Suprapubic skin (tissue), 4 donors: Measurements from ENCODE around the gene ZC2HC1B.

Experiments
- CTCF ChIP-seq, 2 donors: fragments of 200-600 bp in 1 of 2; fragments of 450-650 bp in 1 of 2; sonication (generic) in 1 of 2; IDR thresholded peaks; one replicate each; pipeline ENCODE4 v1.5.1; 2016 to 2019; ENCODE audit warnings: antibody characterized with exemption in 2 of 2, mild to moderate bottlenecking in 1 of 2, moderate library complexity in 1 of 2
- POLR2A ChIP-seq, 2 donors: fragments of 450-650 bp; IDR thresholded peaks; one replicate each; pipeline ENCODE4 v1.6.1; 2017; ENCODE audit warnings: antibody characterized with exemption in 2 of 2, mild to moderate bottlenecking in 2 of 2, moderate library complexity in 2 of 2
- POLR2AphosphoS5 ChIP-seq, 3 donors: sonication (generic); formaldehyde crosslinking; IDR thresholded peaks; one replicate each; pipeline ENCODE4 v1.6.1; 2017; ENCODE audit warnings: antibody characterized with exemption in 3 of 3

GRCh38 chr6:143845033-143845432, 19.2 kb upstream of the ZC2HC1B start:
- no peak for TF ChIP-seq POLR2A (IDR thresholded peaks at IDR 0.05)
- no peak for TF ChIP-seq CTCF (IDR thresholded peaks at IDR 0.05)
- no peak for TF ChIP-seq POLR2AphosphoS5 (IDR thresholded peaks at IDR 0.05)
